Measurements from ENCODE around the gene CNTNAP5.

The CNTNAP5 gene

GRCh38 chr2:124281541-124281940, 256.5 kb downstream of the CNTNAP5 start:
- no peak for DNase-seq

- peak; percentile 35 for DNase-seq
Observed at GRCh38 chr2:124283096-124283495, 258.0 kb downstream of the CNTNAP5 start.

- DNase-seq: no peak
Observed at GRCh38 chr2:124286089-124286783, 261.1 kb downstream of the CNTNAP5 start.

- DNase-seq: no peak
Observed at GRCh38 chr2:124289060-124289459, 264.0 kb downstream of the CNTNAP5 start.

GRCh38 chr2:124289615-124290014, 264.5 kb downstream of the CNTNAP5 start:
- DNase-seq: no peak

- DNase-seq: no peak
Observed at GRCh38 chr2:124296470-124296869, 271.4 kb downstream of the CNTNAP5 start.

- DNase-seq: no peak
Observed at GRCh38 chr2:124301915-124302314, 276.8 kb downstream of the CNTNAP5 start.

GRCh38 chr2:124308319-124309062, 283.4 kb downstream of the CNTNAP5 start:
- no peak for DNase-seq

GRCh38 chr2:124309563-124310138, 284.6 kb downstream of the CNTNAP5 start:
- no peak for DNase-seq

GRCh38 chr2:124310671-124311070, 285.6 kb downstream of the CNTNAP5 start:
- no peak for DNase-seq

- DNase-seq: no peak
Observed at GRCh38 chr2:124314084-124314483, 289.0 kb downstream of the CNTNAP5 start.

- DNase-seq: no peak
Observed at GRCh38 chr2:124315221-124315880, 290.3 kb downstream of the CNTNAP5 start.

- no peak for DNase-seq
Observed at GRCh38 chr2:124316133-124316532, 291.0 kb downstream of the CNTNAP5 start.

- DNase-seq: peak; percentile 60
Observed at GRCh38 chr2:124316881-124317605, 292.0 kb downstream of the CNTNAP5 start.

- DNase-seq: no peak
Observed at GRCh38 chr2:124317628-124318027, 292.5 kb downstream of the CNTNAP5 start.

- peak; percentile 6 for DNase-seq
Observed at GRCh38 chr2:124318913-124319312, 293.8 kb downstream of the CNTNAP5 start.

- DNase-seq: no peak
Observed at GRCh38 chr2:124319577-124319976, 294.5 kb downstream of the CNTNAP5 start.

- DNase-seq: peak; percentile 64
Observed at GRCh38 chr2:124320051-124320688, 295.1 kb downstream of the CNTNAP5 start.

- DNase-seq: no peak
Observed at GRCh38 chr2:124323321-124323720, 298.2 kb downstream of the CNTNAP5 start.

- DNase-seq: peak; percentile 5
Observed at GRCh38 chr2:124325667-124326440, 300.8 kb downstream of the CNTNAP5 start.

- no peak for DNase-seq
Observed at GRCh38 chr2:124327303-124327702, 302.2 kb downstream of the CNTNAP5 start.
